ENCODE measurements around the gene OR5A2.
"Not testable (repeated sequence)": the region's sequence is repeated elsewhere in the genome, so short reads cannot be mapped to it uniquely, and the experiment has no call there.

OR5A2 gene, protein sequence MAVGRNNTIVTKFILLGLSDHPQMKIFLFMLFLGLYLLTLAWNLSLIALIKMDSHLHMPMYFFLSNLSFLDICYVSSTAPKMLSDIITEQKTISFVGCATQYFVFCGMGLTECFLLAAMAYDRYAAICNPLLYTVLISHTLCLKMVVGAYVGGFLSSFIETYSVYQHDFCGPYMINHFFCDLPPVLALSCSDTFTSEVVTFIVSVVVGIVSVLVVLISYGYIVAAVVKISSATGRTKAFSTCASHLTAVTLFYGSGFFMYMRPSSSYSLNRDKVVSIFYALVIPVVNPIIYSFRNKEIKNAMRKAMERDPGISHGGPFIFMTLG

DNA sequence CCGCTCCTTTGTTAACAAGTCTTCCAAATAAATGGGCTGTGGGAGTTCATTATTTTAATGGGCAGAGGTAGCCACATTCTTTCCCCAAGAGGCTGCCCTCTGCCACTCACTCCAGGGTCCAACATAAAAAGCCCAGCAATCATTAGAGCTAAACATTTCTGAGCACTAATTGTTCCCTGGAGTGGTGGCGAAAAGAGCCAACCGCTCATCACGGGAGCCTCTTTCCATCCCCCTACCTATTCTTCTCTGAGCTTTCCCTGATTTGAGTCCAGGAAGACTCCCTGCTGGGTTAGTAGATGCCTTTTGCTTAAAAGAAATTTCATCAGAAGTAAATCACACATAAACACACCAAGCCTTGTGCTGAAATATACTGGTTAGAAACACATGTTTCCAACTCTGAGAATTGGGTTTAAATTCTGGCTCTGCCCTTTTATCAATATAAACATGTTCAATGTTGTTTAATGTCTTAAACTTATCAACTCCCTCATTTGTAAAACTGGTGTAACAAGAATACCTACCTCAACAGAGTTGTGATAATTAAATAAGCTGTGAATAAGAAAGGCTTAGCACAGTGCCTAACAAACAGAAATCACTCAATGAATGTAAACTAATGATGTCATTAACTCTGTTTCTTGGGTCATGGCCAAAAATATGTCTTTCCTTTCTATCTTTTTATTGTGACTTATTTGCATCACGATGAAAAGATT lies at the start of gene OR5A2:
Gene OR5A2 (minus strand): TSS at position 53 of the 707 bp plus-strand sequence. CDS start 3,460 bp downstream, outside the sequence.
- DNase-seq (ENCODE audit: low read depth): no peak

DNA sequence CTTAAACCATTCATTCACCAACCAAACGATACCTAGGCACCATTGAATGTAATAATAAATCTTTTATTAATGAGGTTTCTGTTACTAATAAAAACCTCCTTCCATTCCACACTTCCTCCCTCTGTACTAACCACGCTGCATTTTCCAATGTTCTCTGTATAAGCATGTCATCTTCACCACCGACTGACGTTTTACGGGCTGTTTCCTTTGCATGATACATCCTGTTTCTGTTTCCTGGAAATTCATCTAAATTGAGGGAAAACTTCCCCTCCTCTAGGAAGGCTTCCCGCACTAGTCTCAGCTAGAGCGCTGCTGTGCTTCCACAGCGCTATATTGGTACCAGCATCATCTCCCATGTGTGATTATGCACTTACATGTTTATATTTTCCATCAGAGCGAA lies 49.0 kb upstream of the OR5A2 start:
- no peak for DNase-seq (ENCODE audit: low read depth)

DNA sequence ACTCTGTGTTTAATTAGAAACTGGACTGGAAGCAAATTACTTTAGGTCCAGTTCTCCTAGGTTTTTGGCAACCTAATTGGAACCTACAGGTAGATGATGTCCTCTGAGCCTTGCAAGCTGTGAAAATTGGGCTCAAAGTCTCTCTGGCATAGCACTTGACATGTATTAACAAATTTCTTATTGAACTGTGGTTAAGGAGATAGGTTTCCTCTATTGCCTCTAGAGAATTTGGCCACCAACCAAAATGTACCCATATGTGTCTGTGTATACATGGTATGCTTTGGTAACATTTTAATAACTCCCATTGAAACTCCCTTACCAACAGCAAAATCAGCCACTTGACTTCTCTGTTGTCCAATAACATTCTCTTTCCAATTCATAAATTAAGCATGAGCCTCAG lies 46.8 kb upstream of the OR5A2 start, which contains the start of gene OR4D10:
Gene OR4D10 (plus strand): TSS at position 301 of the 400 bp plus-strand sequence. CDS start 4,115 bp downstream, outside the sequence.
- no peak for DNase-seq (ENCODE audit: low read depth)

DNA sequence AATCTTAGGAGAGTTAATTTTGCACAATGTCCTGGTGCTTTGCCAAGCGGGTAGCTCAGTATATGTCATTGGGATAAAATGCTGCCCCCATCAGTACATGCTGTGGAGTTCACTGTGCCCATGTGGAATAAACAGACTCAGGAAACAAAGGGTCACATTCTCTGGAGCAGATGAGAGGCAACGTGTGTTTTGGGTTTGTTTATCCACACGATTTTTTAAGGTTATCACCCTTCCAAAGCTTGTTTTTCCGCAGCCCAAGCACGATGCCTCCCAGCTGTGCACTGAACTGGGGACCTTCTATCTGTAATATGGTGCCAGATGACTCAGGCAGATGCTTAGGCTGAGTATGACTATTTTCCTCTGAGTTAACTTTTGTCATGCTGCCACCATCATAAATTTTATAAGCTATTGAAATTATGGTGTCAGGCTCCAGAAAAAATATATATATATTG lies 37.0 kb upstream of the OR5A2 start:
- DNase-seq (ENCODE audit: low read depth): no peak

DNA sequence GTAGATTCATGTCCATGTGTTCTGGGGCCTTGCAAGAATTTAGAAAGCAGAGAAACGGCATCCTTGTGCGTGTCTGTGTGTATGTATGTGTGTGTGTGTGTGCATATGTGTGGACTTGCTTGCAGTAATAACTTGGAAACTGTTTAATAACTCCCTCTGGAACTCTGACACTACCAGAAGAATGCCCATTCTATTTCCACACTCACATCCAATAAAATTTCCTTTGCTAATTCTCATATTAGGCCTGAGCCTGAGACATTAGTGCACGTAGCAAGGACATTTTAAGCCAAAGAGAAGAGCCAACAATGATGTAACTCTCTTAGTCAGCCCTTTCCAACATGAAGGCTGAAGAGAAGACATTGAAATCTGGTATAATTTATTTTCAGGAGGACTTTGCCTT lies 33.7 kb upstream of the OR5A2 start:
- no peak for DNase-seq (ENCODE audit: low read depth)

DNA sequence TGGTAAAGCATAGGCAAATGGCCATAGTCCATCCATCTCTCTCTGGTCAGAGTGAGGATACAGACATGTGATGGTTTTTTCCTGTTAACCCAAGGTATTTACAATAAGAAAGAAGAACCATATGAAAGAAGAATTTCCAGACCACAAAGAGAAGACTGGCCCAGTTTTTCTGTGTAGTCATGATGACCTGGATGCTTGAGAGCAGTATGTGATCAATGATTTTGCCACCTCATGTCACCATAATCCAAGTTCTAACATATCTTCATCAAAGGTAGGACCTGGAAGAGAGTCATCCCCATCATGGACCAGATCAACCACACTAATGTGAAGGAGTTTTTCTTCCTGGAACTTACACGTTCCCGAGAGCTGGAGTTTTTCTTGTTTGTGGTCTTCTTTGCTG lies 30.4 kb upstream of the OR5A2 start, which contains the start of gene OR4D6:
Gene OR4D6 (plus strand): TSS at position 301 of the 400 bp plus-strand sequence. CDS start 0 bp downstream, at position 301.
- no peak for DNase-seq (ENCODE audit: low read depth)

DNA sequence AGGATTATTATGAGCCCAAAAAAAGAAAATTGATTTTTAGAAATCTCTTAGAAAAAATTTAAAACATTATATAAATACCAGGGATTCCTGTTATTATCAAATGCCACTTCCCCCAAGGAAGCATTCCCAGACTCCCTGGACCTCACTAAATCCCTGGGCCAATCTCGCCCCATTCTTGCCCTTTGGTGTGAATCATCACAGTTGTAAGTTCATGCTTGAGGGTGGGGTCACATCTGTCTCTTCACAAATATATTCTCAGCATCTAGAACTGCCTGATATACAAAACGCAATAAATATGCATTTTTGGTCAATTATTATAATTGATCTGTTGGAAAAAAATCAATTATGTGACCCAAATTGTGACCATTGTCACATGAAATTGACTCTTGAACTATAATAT lies 22.3 kb upstream of the OR5A2 start:
- no peak for DNase-seq (ENCODE audit: low read depth)

DNA sequence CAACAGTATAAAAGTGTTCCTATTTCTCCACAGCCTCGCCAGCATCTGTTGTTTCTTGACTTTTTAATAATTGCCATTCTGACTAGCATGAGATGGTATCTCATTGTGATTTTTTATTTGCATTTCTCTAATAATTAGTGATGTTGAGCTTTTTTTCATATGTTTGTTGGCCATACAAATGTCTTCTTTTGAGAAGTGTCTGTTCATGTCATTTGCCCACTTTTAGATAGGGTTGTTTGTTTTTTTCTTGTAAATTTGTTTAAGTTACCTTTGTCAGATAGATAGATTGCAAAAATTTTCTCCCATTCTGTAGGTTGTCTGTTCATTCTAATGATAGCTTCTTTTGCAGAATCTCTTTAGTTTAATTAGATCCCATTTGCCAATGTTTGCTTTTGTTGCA lies 19.4 kb upstream of the OR5A2 start:
- DNase-seq (ENCODE audit: low read depth): not testable (repeated sequence)

DNA sequence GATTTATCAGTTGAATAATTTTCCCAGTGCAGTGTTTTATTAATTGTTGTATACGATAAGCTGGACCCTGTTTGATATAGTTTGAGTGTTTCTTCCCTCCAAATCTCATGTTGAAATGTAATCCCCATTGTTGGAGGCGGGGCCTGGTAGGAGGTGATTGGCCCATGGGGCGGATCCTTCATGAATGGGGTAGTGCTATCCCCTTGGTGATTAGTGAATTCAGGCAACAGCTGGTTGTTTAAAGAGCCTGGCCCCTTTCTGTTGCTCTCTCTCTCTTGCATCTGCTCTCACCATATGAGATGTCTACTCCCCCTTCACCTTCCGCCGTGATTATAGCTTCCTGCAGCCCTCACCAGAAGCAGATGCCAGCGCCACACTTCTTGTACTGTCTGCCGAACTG lies 11.6 kb upstream of the OR5A2 start:
- DNase-seq (ENCODE audit: low read depth): no peak

DNA sequence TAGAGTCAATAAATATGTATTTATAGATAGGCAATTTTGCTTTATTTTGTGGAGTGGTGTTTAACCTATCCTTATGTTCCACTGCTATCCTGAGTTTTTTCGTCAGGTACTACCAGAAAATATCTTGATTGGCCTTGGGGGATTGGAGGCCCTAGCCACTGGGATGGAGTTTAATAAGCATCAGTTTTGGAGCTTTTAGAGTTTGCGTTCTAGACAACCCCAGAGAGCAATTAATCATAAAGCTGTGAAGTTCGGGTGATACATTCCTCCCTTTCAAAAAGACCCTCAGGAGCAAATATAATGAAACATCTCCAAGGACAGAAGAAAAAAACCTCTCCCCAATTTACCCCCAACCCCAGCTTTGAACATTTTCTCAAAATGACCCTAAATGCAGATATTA lies 10.0 kb upstream of the OR5A2 start, which contains the start of gene OR5A1:
Gene OR5A1 (plus strand): TSS at position 301 of the 400 bp plus-strand sequence. CDS start 6,700 bp downstream, outside the sequence.
- DNase-seq (ENCODE audit: low read depth): no peak

DNA sequence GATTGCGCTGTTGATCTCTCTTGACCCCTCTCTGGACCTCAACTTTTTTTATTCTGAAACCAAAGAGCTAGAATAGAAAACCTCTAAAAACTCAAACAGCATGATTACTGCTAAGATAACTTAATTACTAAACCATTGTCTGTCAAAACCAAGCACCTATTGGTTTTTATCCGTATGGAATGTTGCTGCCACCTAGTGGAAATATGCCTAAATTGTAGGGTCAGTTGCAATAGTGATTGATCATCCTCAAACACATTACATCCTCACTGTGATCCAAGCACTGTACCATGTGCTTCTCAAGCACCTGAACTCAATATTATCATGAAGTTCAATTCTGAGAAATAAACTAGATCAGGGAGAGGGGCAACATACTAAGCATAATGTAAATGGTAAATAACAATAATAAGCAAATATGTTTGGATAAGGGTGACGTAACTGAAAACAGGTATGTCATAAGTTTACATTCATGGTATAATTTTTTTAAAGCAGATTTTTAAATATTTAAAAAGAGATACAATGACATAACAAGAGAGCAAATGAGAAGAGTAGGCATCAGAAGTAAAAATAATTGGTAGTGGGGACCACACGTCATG lies 3.8 kb upstream of the OR5A2 start:
- peak; percentile 7 for DNase-seq (ENCODE audit: low read depth)

DNA sequence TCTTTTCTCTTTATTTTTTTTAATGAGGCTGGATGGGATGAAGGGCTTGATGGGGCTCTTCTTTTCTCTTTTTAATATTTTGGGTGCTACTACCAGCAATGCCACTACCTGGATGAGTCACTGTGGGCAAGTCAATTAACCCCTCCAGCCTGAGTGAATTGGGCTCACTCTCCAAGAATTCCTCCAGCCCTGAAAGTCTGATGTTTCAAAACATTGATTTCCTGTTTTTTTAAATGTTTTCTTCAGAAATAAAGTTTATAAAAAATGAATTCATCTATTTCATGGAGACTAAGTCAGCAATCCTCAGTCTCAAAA lies 812 bp upstream of the OR5A2 start:
- DNase-seq (ENCODE audit: low read depth): no peak

DNA sequence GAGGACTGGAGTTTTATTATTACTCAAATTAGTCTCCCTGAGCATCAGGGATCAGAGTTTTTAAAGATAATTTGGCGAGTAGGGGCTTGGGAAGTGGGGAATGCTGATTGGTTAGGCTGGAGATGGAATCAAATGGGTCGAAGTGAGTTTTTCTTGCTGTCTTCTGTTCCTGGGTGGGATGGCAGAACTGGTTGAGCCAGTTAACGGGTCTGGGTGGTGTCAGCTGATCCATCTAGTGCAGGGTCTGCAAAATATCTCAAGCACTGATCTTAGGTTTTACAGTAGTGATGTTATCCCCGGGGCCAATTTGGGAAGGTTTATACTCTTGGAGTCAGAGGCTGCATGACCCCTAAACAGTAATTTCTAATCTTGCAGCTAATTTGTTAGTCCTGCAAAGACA lies 1.1 kb downstream of the OR5A2 start:
- no peak for DNase-seq (ENCODE audit: low read depth)

DNA sequence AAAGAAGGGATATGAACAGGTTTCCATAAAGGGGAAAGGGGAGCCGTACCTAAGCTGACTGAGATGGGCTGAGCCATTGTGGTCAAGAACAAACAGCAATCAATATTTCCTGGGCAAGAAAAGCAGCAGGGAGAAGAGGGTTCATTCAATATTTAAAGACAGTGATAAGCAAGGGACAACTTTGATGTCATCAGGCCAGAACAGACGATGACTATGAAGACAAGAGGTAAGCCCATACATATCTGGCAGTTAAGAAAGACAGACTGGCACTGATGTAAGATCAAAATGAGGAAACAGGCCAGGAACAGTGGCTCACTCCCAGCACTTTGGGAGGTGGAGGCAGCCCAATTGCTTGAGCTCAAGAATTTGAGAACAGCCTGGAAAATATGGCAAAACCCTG lies 2.4 kb downstream of the OR5A2 start:
- no peak for DNase-seq (ENCODE audit: low read depth)

DNA sequence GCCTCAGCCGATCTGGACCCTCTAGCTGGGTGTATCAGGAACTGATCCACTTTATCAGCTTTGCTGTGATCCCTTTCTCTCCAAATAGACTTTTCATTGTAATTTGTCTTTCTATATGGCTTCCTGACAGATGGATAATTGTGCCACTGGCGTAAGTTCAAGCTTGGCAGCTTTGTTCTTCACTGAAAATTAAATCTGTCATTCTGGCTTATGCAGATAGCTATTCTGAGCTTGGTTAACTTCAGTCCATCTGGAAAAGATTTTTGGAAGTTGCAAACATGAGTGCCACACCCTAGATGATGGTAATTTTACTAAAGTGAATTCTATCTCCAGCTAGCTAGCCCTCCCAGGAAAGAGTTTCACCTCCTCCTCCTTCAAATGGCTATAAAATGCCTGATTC lies 8.1 kb downstream of the OR5A2 start:
- DNase-seq (ENCODE audit: low read depth): no peak

DNA sequence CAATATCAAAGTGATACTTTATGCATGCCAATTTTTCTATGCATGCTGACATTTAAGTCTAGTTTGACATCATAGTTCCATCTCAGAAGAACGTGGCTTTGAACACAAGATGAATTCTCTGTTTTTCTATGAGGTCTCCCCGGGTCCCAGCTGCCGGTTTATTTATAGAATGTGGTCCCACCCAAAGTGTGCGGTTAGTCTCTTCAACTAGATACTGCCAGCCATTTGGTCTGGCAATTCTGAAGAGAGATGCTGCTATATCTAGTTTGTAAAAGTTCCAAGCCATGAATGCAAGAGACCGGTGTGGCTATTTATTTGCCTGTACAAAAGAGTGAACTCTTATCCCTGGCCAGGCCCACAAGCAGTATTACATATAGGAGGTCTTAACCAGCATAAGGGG lies 9.2 kb downstream of the OR5A2 start:
- no peak for DNase-seq (ENCODE audit: low read depth)

DNA sequence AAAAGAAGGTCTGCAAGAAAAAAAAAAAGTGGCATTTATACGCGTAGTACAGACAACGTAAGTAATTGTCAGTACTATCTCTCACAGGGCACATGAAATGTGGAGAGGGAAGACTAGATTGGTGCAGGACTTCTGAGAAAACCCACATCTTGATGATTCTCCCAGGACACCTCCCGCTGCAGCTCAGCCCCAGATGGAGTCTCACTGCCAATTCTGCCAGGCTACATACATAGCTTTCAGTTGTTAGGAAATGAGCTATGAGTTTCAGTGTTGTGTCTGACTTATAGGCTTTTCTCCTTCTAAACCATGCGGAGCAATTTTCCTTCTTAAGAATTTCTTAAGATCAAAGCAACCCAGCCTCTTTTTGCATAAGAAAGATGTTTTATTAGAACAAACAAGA lies 9.6 kb downstream of the OR5A2 start:
- no peak for DNase-seq (ENCODE audit: low read depth)

DNA sequence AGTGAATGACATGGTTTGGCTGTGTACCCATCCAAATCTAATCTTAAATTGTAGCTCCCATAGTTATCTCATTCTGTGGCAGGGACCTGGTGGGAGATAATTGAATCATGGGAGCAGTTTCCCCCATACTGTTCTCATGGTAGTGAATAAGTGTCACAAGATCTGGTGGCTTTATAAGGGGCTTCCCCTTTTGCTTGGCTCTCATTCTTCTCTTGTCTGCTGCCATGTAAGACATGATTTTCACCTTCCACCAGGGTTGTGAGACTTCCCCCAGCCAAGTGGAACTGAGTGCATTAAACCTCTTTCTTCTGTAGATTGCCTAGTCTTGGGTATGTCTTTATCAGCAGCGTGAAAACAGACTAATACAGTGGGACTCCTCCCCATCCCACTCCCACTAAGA lies 11.1 kb downstream of the OR5A2 start:
- DNase-seq (ENCODE audit: low read depth): no peak

DNA sequence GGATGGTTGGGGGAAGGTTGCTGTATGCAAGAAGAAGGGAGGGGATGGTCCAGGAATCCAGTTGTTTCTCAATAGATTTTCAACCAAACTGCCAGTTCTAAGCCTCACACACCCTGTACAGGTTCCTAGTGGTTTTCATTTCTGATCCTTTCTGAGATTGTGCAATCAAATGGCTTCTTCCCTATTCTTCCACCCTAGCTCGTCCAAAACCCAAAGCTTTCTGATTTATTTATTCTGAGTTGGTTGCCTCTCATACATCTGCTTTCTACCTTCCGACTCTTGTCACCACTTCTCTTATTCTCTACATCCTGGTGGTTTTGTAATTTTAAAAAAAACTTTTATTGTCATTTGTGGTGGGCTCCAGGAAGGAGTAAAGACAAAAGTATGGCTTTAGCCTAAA lies 12.6 kb downstream of the OR5A2 start:
- DNase-seq (ENCODE audit: low read depth): no peak

DNA sequence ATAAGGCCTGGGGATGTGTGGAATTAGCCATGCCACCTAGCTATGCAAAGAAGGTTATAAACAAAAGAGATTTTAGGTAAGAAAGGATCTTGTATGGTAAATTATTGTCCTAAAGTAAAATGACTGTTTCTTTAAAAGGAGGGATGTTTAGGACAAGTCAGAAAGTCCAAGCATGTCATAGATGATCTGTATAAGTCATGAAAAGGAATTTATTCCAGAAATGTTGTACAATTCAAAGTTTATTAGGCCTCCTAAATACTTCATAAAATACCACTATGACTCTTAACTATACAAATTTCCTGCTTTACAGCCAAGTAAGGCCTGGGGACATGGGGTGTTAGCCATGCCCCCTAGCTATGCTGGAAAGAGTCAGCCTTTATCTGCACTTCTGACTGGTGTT lies 22.7 kb downstream of the OR5A2 start:
- no peak for DNase-seq (ENCODE audit: low read depth)

DNA sequence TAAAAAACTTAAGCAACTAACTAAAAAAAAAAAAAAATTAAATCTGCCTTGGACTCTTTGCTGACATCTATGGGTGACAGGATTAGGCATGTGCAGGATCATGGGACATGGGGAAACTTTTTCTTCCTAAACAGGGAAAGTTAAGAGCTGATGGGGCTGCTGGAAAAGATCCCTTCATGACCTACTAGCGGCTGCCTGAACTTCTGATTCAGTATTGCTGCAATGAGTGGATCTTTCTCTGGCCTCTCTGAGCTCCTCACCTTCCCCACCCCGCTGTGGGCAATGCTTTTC lies 25.0 kb downstream of the OR5A2 start:
- DNase-seq (ENCODE audit: low read depth): no peak

DNA sequence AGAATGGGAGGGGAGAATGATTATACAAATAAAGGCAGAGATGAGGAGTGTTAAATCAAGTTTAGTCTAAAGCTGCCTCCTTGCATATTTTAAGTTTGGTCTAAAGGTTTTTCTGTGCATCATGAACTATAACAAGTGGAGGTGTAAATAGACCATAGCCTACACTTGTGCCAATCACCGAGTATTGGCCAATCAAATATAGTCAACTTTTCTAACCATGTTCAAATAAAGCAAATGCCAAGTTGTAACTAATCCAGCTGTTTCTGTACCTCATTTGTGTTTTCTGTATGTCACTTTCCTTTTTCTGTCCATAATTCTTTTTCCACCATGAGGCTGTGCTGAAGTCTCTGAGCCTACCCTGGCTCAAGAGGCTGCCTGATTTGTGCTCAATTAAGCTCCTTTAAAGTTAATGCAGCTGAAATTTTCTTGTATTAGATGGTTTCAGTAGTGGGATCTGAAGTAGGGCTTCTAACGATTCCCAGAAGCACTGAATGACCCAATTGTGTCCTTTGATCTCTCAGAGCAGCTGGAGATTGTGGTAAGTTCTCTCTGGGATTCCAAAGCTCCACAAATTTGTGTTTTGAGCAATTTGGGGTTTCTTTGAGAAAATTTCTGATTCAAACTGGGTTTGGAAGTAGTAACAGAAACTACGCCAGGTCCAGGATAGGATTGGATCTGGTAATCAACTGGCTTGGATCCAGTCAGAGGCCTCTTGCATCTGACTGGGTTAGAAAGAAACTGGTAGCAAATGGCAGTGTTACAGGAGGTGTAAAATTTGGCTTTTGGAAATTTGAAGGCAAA lies 25.6 kb downstream of the OR5A2 start:
- DNase-seq (ENCODE audit: low read depth): no peak
